HG02623 (cell line): ENCODE measurements around the gene TMEM202.
"Not testable (repeated sequence)": the region's sequence is repeated elsewhere in the genome, so short reads cannot be mapped to it uniquely, and the experiment has no call there.

Experiments
- ATAC-seq: cut with Tn5 transposase; IDR thresholded peaks from one replicate; pipeline ENCODE4 v1.9.1; 2021; ENCODE audit warnings: moderate library complexity; ENCODE audit not compliant: unreplicated experiment

Gene TMEM202

DNA sequence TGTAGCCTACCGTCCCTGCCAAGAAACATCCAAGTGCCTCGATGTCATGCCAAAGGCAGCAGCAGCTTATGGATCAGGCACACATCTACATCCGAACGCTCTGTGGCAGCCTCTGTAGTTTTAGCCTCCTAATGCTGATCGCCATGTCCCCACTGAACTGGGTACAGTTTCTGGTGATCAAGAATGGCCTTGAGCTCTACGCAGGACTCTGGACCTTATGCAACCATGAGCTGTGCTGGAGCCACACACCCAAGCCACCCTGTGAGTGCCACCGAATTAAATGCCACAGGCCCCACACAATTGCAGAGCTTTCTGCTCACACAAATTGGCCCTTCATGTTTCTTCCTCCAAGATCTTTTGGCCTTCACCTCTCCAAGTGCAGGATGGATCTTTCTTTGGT, 543 bp downstream of the TMEM202 start:
- no peak for ATAC-seq

DNA sequence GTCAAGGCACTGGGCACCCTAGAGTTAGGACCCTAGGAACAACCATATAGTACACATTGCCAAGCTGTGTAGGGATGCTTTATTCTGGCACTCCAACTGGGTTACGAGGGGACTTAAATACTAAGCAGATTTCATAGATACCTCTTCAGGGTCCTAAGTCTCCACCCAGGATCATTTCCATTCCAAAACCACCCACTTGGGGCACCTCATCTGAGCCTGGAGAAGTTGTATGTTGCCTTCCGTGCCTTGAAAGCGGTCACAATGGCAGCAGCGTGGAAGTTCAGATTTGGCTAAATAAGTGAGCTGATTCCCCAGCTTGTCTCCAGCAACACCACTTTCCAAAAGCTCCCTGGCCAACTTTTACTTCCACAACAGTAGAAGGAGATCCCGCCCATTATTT, 4.6 kb downstream of the TMEM202 start:
- ATAC-seq, result no peak

DNA sequence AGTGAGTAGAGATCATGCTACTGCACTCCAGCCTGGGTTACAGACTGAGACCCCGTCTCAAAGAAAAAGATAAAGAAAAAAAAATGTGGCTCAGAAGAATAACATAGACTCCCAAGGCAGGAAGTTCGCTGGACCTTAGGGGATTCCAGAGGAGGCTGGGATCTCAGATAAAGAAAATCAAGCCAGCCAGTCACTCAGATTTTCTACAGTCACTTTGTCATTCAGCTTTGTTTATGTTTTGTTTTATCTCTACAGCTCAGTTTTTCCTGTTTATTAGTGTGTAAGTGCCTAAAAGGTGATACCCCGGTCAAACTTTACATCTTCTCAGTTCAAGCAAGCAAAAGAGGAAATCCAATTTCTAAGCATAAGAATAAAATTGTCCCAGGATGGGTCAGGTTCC, 6.3 kb downstream of the TMEM202 start:
- ATAC-seq, result no peak

DNA sequence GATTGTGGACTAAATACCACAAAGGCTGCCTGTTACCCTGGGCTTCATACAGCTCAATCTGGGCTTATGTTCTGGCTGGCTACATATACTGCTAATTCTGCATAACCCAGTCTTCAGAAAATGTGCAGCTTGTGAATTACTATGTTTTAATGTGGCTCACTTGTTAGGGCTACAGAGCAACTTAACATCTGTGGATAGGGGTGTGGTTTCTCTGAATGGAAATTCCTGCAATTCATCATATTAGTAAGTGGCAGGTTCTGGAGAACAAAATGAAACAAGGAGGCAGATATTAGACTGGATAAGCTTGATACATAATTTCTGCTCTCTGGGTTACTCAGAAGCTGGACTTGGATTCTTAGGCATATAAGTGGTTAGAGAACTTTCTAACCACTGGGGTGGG, 6.7 kb downstream of the TMEM202 start:
- ATAC-seq, result no peak

DNA sequence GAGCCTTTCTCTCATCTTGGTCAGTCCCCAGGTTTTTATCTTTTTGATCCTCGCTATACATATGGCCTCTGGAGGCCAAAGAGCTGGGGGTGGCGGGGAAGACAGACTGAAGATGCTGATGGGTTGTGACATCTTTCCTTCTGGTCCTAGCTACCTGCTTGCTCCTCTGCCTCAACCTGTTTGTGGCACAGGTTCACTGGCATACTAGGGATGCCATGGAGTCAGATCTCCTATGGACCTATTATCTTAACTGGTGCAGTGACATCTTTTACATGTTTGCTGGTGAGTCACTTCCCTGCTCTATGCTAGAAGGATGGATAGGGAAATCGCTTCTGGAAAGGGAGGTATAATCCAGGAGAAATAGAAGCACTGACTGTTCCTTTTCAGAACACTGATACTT, 8.8 kb downstream of the TMEM202 start:
- no peak for ATAC-seq

DNA sequence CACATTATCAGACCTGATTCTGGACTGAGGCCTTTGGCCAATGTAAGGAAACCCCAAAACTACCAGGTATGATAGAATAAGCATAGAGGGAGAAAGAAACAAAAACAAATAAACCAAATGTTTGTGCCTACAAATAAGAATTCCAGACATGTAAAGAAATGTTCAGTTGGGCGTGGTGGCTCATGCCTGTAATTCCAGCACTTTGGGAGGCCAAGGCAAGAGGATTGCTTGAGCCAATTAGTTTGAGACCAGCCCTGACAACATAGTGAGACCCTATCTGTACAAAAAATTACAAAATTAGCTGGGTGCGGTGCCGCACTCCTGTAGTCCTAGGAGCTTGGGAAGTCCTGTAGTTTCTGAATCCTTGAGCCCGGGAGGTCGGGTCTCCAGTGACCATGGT, 13.0 kb downstream of the TMEM202 start:
- no peak for ATAC-seq

DNA sequence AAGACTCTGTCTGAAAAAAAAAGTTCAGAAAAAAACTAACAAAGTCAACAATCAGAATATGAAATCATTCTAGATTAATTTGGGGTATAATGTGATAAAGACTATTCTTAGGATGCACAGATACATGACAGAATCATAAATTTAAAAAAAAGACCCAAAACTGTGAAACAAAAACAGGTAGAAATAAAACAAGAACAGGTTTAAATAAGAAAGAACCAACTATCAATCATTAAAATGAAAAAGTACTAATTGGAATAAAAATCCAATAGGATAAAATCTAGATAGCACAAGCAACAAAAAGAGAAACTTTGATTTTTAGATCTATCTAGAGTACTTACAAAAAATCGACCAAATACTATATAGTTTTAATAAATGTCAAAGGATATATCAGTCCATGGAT, 13.4 kb downstream of the TMEM202 start:
- no peak for ATAC-seq

DNA sequence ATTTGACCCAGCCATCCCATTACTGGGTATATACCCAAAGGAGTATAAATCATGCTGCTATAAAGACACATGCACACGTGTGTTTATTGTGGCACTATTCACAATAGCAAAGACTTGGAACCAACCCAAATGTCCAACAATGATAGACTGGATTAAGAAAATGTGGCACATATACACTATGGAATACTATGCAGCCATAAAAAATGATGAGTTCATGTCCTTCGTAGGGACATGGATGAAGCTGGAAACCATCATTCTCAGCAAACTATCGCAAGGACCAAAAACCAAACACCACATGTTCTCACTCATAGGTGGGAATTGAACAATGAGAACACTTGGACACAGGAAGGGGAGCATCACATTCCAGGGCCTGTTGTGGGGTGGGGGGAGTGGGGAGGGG, 15.2 kb downstream of the TMEM202 start:
- ATAC-seq, result not testable (repeated sequence)

DNA sequence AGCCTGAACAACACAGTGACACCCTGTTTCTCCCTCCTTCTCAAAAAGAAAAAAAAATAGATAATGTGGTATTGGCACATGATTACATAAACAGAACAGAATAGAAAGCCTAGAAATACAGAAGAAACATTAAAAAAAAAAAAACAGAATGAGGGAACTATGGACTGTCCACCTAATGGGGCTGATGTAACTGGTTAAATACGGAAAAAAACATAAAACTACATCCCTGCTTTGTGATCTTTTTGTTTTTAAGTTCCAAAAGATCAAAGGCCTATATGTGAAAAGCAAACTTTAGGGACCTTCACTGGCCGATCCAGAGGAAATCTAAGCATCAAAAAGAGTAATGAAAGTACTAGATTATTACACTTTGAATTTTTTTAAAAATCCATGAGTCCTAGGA, 17.2 kb downstream of the TMEM202 start:
- ATAC-seq, result no peak

DNA sequence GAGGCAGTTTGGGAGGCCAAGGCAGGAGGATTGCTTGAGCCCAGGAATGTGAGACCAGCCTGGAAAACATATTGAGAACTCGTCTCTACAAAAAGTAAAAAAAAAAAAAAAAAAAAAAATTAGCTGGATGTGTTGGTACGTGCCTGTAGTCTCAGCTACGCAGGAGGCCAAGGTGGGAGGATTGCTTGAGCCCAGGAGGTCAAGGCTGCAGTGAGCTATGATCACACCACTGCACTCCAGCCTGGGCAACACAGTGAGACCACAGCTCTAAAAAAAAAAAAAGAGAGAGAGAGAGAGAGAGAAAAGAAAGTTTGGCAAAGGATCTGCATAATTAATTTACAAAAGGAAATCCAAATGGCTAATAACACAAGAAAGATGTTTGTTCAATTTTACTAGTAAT, 21.7 kb downstream of the TMEM202 start:
- ATAC-seq, result not testable (repeated sequence)

DNA sequence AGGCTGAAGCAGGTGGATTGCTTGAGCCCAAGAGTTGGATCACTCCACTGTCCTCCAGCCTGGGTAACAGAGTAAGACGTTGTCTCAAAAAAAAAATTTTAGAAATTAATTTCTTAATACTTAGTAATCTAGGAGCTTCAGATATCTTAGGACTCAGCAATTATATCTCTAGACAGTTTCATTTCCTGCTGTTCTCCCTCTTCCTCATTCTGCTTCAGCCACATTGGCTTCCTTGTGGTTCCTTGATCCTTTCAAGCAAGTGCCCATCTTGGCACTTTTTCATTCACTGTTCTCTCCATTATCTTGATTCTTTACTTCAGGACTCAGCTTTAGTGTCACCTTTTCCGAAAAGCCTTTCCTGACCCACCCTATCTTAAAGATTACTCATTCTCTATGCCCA, 22.5 kb downstream of the TMEM202 start:
- ATAC-seq, result no peak

DNA sequence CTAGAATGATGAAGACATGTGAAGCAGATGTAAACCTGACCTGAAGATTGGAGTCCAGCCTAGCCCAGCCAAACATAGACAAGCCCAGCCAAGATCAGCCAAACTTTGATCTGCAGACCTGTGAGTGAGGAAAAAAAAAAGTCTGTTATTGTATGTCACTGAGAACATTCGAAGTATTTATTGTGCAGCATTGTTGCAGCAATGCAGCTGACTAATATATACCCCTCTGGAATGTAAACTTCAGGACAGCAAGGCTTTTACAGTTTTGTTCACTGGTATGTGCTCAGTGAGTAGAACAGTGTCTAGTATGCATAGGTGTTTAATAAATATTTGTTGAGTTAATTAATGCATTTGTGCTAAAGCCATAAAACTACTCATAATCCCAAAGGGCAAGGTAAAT, 23.4 kb downstream of the TMEM202 start:
- no peak for ATAC-seq

DNA sequence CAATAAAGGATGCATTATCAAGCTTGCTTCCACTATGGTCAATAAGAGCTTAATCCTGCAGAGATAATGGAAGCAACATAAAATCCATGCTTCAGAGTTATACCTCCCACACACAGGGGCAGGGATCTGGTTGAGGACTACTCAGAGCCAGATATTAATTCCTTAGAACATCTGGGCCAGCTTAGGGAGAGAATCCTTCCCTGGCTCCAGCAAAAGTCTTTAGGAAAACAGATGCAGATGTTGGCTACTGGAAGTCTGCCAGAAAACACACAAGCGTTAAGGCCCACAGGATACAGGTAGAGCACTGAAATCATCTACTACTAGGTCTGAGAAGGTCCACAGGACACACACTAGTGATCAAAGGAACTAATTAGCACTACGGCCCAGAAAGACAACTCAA, 25.2 kb downstream of the TMEM202 start:
- ATAC-seq, result no peak

DNA sequence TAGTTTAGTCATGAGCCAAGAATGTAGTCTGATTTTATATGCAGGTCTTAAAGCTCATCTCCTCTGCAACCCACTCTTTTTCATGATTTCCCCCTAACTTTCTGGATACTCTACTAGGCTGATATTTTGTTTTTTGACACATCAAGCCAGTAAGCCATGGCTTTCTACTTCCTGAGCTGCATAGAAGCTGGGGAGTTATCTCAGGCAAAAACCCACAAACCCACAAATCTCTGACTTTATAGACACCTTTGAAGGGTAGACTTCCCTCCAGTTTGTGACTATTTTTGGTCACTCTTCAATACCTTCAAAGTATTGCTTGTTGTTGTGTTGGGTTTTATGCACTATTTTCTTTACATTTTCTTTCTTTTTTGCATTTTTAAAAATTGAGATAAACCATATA, 28.6 kb downstream of the TMEM202 start:
- ATAC-seq, result no peak

DNA sequence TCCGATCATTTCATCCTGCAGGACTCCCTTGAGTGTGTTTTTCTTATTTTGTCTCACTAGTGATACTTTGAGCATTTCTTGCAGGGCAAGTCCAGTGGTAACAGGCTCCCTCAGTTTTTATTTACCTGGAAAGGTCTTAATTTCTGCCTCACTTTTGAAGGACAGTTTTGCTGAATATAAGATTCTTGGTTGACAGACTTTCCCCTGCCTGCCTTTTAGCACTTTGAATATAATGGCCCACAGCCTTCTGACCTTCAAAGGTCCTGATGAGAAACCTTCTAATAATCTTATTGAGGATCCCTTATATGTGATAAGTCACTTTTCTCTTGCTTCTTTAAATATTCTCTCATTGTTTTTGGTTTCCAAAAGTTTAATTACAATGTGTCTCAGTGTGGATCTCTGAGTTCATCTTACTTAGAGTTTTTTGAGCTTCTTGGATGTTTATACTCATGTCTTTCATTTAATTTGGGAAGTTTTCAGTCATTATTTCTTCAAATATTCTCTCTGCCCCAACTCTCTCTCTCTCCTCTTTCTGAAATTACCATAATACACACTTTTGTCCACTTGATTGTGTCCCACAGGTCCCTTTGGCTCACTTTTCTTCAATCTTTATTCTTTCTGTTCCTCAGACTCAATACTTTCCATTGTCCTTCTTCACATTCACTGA, 39.7 kb downstream of the TMEM202 start:
- ATAC-seq, result no peak

DNA sequence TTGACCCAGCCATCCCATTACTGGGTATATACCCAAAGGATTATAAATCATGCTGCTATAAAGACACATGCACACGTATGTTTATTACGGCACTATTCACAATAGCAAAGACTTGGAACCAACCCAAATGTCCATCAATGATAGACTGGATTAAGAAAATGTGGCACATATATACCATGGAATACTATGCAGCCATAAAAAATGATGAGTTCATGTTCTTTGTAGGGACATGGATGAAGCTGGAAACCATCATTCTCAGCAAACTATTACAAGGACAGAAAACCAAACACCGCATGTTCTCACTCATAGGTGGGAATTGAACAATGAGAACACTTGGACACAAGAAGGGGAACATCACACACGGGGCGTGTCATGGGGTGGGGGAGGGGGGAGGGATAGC, 44.7 kb downstream of the TMEM202 start:
- not testable (repeated sequence) for ATAC-seq

DNA sequence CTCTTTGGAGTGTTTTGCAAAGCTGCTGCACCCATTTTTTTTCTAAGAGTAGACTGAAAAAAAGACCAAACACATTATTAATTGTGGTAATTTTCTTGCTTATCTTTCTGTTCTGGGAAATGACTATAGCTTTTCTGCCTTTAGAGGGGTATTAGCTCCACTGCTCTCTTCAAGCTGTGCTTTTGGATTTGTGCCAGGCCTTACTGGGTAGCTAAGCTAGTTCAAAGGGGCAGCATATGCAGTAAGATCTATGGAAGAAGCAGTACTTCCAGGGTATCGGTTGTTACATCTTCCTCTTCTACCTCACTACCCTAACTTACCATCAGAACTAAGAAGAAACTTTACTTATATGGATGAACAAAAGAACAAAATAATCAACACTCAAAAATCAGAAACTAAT, 47.3 kb downstream of the TMEM202 start:
- no peak for ATAC-seq

DNA sequence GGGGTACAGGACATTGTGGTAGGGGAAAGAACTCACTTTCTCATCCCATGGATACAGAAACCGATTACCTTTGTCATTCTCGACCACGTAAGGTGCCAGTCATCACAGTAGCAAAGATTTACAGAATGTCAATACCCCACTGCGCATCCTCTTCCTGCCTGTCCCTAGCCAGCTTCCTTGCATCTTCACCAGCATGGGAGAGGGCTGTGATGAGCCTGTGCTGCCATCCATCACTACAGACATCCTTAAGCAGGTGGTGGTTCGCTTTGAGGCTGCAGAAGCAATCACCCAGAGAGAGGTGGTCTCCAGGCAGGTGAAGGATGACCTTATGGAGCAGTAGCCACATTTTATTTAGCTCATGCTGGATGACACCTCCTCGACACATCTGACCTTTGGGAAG, 52.7 kb downstream of the TMEM202 start:
- ATAC-seq, result no peak

DNA sequence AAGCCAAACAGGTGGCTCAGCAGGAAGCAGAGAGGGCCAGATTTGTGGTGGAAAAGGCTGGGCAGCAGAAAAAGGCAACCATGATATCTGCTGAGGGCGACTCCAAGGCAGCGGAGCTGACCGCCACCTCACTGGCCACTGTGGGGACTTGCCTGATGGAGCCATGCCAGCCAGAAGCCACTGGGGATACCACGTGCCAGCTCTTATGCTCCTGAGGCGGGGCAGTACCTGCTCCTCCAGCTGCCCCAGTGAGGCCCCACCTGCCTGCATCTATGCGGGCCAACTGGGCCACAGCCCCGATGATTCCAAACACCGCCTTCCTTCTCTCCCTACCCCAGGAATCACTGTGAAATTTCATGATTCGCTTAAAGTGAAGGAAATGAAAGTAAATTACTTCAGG, 53.1 kb downstream of the TMEM202 start:
- ATAC-seq, result no peak

DNA sequence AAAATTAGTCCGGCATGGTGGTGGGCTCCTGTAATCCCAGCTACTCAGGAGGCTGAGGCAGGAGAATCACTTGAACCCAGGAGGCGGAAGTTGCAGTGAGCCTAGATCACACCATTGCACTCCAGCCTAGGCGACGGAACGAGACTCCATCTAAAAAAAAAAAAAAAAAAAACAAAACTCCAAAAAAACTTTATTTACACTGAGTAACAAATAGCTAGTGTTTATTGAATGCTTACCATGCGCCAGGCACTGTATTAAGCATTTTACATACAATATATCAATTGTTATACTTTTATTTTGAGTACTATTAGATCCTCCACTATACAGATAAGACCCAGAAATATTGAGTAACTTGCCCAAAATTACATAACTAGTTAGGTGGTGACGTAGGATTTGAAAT, 58.6 kb downstream of the TMEM202 start:
- no peak for ATAC-seq
